IPS-NIHi11 (cell line): ENCODE data around the gene EEPD1.
A peak's percentile ranks its signal among the peaks of the same experiment; 100 is the strongest.

ENCODE experiments used
- DNase-seq: peaks from one replicate; pipeline ENCODE4 v3.0.0; 2012; ENCODE audit warnings: mixed read lengths, low spot score

The EEPD1 gene

DNA sequence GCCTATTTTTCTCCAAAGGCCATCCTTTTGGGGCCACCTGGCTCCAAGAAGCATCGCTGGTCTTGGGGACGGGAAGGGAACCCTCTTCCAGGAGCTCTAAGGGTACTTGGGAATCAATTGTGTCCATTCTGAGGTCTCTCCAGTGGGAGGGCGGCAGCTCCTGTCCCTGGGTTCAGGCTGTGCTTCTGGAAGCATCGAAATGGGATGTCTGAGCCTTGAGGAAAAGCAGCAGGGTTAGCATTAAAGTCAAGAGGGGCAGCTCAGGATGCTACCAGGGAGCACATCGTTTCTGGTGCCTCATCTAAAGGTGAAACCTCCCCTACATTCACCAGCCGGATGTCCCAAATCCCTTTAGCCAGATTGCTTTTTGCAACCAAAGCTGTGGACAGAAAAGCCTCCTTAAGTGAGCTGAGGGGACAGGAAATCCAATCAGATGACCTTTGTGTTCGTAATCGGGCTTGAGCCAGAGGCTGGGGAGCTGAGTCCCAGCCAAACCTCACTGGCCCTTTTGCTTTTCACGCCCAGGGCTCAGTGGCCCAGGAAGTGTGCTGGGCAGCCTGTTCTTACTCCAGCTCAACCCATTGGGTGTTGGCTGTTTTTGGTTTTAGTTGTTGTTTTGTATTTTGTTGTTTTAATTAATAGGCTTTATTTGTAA lies 147.8 kb downstream of the EEPD1 start:
- no peak for DNase-seq

DNA sequence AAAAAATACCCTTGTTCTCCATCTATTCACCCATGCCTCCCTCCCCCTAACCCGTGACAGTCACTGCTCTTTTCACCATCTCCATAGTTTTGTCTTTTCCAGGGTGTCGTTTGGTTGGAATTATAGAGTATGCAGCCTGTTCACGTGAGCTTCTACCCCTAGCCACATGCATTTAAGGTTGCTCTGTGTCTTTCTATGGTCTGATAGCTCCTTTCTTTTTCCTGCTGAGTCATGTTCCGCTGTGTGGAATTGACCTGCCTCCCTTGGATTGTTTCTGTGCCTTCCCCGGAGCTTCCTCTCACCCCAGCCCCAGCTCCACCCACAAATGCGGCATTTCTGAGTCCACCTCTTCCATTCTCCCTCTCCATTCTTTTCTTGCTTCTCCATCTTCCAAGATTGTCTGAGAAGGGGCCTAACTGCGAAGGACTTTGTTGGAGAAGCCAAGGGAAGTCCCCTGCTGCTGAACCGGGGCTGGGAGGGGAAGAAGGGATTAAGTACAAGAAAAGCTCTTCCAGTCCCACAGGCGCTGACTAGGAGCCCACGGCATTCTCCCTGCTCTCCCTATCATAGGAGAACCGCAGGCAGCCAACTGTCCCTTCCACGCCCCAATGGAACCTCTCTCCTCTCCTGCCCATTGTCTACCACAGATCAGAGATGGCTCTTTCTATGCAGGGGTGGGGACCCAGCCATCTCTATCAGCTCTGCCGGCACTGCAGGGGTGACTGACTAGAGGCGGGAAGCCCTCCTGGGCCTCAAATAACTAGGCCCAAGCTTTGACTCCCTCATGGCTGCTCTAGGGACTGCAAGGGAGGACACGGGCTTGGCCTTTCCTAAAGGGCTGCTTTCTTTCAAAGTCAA lies 149.1 kb downstream of the EEPD1 start:
- DNase-seq, result no peak

- no peak for DNase-seq
Observed at GRCh38 chr7:36303202-36304098, 150.4 kb downstream of the EEPD1 start.

- no peak for DNase-seq
Observed at GRCh38 chr7:36304099-36304425, 151.0 kb downstream of the EEPD1 start.

DNA sequence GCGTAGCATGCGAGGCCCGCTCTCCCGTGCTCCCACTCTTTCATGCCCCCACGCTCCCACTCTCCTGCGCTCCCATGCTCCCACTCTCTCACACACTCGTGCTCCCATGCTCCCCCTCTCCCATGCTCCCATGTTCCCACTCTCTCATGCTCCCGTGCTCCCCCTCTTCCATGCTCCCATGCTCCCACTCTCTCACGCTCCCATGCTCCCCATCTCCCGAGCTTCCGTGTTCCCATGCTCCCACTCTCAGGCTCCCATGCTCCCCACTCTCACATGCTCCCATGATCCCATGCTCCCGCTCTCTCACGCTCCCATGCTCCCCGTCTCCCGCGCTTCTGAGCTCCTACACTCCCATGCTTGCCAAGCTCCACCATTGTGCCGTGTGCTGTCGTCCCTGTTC lies 152.2 kb downstream of the EEPD1 start:
- no peak for DNase-seq

GRCh38 chr7:36305648-36306047 lies 152.6 kb downstream of the EEPD1 start:
- DNase-seq, result no peak

GRCh38 chr7:36306222-36306621 lies 153.2 kb downstream of the EEPD1 start:
- no peak for DNase-seq

GRCh38 chr7:36306722-36307121 lies 153.7 kb downstream of the EEPD1 start:
- no peak for DNase-seq

DNA sequence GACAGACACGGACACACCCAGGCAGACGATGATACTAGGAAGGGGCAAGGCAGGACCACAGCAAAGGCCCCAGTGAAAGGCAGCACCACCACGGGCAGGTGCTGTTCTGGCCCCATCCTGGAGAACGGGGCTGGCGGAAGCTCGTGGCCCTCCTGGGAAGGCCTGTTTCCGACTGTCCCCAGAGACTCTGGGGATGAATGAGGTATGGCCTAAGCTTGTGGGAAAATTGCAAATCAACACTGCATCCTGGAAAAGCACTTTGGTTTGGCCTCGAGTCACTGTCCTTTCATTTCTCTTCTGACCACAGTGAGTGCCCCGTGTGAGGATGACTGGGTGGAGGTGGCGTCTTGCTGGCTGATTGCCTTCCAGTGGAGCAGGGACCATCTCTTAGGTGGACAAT lies 155.0 kb downstream of the EEPD1 start:
- DNase-seq, result no peak

GRCh38 chr7:36309301-36309700 lies 156.2 kb downstream of the EEPD1 start:
- DNase-seq, result no peak

- no peak for DNase-seq
Observed at GRCh38 chr7:36309716-36310115, 156.7 kb downstream of the EEPD1 start.

GRCh38 chr7:36310897-36311296 lies 157.8 kb downstream of the EEPD1 start:
- DNase-seq, result no peak

DNA sequence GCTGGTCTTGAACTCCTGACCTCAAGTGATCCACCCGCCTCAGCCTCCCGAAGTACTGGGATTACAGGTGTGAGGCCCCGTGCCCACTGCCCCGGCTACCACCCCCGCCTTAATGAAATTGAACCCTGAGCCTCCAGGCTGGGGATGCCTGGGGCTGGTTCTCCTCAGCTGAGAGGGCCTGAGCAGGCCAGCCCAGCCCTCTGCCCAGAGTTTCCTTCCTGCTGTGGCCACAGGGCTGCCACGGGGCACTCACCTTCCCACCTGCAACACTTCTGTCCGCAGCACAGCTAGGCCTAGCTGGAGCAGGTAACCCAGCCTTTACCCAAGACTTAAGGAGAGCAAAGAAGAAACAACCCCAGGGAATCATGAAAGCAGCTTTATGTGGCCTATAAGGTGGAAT lies 158.5 kb downstream of the EEPD1 start:
- no peak for DNase-seq

DNA sequence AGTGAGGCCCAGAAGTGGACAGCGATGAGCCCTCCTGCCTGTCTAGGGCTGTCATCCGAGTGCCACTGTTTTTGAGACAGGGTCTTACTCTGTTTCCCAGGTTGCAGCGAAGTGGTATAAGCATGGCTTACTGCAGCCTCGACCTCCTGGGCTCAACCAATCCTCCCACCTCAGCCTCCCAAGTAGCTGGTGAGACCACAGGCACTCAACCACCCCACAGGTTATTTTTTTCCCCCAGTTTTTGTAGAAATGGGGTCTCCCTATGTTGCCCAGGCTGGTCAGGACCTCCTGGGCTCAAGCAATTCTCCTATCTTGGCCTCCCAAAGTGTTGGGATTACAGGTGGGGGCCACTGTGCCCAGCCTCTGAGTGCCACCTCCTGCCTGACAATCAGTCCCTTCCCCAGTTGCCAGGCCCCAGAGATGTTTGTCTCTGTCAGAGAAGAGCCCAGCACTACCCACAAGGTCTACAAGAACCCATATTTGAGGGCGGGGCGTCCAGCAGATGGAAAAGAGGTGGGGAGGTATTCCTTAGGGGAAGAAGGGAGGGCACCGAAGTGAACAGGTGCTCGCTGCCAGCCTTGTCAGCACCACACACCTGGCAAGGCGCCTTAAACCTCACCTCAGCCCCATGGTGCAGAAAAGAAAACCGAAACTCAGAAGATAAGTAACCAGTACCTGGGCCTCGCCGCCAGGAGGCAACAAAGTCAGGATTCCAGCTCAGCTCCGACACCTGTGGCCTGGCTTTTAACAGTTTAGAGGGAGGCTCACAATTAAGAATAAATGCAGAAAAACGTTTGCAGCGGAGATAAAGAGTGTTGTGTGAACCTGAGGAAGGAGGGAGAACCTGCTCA lies 159.2 kb downstream of the EEPD1 start:
- peak; percentile 54 for DNase-seq

DNA sequence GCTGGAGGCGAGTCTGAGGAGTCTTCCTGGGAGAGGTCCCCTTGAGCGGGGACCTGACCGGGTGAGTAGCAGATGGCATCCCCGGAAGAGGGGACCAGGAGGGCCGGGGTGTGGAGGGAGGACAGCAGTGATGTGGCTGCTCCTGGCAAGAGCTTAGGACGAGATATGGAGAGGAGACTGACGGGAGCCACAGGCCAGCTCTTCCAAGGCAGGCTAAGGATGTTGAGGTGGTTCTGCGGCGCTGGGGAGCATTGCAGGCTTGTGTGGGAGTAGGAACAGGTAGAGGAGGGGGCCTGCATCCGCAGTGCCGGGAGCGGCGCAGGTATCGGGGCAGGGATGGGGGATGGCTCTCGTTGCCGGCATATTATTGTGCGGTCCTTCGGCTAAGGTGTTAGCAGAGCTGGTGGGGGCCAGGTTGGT lies 159.9 kb downstream of the EEPD1 start:
- no peak for DNase-seq

DNA sequence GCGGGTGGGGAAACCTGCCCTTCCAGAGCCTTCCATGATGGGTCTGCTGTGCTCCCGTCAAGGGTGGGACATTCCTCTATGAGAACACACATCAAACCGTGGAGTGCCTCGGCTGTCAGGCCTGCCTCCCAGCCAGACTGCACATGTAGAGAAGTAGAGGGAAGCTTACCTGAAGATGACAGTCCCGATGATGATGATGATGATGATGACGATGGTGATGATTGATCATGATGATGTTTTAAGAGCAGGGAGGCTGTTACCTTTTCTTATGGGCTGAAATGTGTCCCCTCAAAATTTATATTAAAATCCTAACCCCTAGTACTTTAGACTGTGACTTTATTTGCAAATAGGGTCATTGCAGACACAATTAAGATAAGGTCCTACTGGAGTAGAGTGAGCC lies 160.6 kb downstream of the EEPD1 start:
- no peak for DNase-seq

DNA sequence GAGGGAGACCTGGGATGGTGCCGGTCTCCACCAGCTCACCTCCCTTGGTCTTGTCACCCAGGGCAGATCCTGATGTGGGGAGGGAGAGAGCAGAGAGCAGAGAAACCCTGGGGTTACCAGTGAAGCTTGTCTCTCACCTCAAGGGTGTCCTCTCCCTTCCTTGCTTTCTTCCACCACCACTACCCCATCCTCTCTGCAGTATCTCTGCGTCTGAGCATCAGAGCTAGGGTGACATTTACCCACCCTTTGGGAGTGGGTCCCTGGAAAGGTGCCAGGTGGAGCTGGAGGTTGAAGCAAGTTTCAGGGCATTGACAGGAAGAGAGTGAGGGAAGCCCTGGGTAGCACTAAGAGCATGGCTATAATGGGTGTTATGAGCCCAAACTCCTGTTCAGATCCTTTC lies 161.4 kb downstream of the EEPD1 start:
- DNase-seq, result no peak

DNA sequence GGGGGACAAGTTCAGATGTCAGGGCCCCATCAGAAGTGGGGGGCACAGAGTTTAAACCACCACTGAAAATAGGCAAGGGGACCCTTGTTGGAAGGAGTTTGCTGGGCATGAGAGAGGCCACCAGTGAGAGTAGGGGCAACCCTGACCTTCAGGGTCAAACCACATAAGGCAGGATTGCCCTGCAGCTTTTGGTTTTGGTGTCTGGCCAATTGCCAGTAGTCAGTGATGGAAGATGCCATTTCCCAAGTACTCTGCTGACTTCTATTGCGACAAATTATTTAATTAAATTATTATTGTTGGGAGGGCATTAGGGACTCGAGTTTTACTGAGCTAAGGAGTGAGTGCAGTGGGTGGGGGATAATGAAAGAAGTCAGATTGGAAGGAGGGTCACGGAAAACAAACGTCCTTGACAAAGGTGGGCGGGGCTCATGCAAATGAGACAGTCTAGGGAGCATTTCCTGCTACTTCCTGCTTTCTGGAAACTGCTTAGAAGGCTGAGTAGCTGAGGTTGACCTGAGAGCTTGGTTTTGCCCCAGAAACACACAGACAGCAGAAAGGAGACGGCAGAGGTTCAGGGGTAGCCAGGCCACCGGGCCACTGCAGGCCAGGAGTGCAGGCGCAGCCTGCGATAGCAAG lies 162.4 kb downstream of the EEPD1 start:
- DNase-seq, result peak; percentile 37

- no peak for DNase-seq
Observed at GRCh38 chr7:36316319-36316718, 163.3 kb downstream of the EEPD1 start.

DNA sequence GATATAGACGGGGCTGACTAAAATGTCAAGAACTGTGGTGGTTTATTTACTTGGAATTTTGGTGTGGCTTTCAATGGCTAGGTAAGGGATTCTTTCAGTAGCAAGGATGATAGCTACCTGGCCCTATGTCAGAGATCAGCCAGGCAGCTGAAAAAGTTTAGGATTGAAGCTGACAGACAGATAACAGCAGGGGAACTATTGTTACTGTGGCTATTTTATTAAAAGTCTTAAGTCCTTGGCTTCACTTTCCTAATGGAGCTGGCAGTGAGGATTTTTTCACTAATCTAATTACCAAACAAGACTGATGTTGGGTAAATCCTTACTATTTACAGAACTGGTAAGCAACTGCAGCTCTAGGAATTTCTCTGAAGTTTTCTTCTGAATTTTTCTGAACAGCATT lies 164.2 kb downstream of the EEPD1 start:
- no peak for DNase-seq

DNA sequence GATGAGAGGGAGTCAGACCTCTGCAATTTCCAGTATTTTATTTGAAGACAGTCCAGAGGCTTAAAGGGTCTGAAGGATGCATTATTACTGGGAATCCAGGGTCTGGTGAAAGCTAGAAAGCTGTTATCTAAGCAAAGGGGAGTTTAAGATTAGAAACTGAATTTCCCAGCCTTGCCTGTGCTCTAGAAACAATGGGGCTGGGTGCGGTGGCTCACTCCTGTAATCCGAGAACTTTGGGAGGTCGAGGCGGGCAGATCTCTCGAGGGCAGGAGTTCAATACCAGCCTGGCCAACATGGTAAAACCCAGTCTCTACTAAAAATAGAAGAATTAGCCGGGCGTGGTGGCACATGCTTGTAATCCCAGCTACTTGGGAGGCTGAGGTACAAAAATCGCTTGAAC lies 165.1 kb downstream of the EEPD1 start:
- no peak for DNase-seq
